HUES48 (cell line): ENCODE results near the gene FIBIN.
"Not testable (repeated sequence)": the region's sequence is repeated elsewhere in the genome, so short reads cannot be mapped to it uniquely, and the experiment has no call there.

ENCODE experiments used
- H3K27ac ChIP-seq: one replicate; pipeline ENCODE4 v1.7.0; 2013; ENCODE audit warnings: low read depth, low read length, inconsistent platforms
- H3K27me3 ChIP-seq: 2 replicates; pipeline ENCODE4 v1.6.1; 2013; ENCODE audit warnings: mild to moderate bottlenecking, low read length; ENCODE audit not compliant: control insufficient read depth, insufficient read depth
- H3K36me3 ChIP-seq: 2 replicates; pipeline ENCODE4 v1.6.1; 2013; ENCODE audit warnings: low read length; ENCODE audit not compliant: control insufficient read depth, insufficient read depth
- H3K4me1 ChIP-seq: 2 replicates; pipeline ENCODE4 v1.6.1; 2013; ENCODE audit warnings: mild to moderate bottlenecking, low read length; ENCODE audit not compliant: control insufficient read depth, insufficient read depth
- H3K4me3 ChIP-seq: 2 replicates; pipeline ENCODE4 v1.5.1; 2013; ENCODE audit warnings: mild to moderate bottlenecking, low read depth, low read length
- H3K9ac ChIP-seq: 2 replicates; pipeline ENCODE4 v1.6.1; 2013; ENCODE audit warnings: mild to moderate bottlenecking, low read depth, low read length, moderate library complexity
- H3K9me3 ChIP-seq: 2 replicates; pipeline ENCODE4 v1.6.1; 2013; ENCODE audit warnings: low read length; ENCODE audit not compliant: control insufficient read depth, insufficient read depth

The FIBIN gene

GRCh38 chr11:26983645-26984044 is 10.3 kb upstream of the FIBIN start:
- Histone ChIP-seq H3K9me3 (no peaks in the 10 kb centered on the region), H3K4me3 (no peak overlapping the region), H3K27me3 (no peaks in the 10 kb centered on the region), H3K4me1 (peaks cover 3% of the 10 kb centered on the region; the same call in 1 of the 2 replicates), H3K27ac (no peak overlapping the region), H3K9ac (no peak overlapping the region), H3K36me3 (no peaks in the 10 kb centered on the region)

GRCh38 chr11:26985470-26985869 is 8.4 kb upstream of the FIBIN start:
- Histone ChIP-seq H3K27me3 (no peaks in the 10 kb centered on the region), H3K4me3 (no peak overlapping the region), H3K4me1 (peaks cover 3% of the 10 kb centered on the region; the same call in 1 of the 2 replicates), H3K27ac (no peak overlapping the region), H3K36me3 (no peaks in the 10 kb centered on the region), H3K9me3 (no peaks in the 10 kb centered on the region), H3K9ac (no peak overlapping the region)

- Histone ChIP-seq H3K4me3 (no peak overlapping the region), H3K9me3 (no peaks in the 10 kb centered on the region), H3K27ac (no peak overlapping the region), H3K36me3 (no peaks in the 10 kb centered on the region), H3K27me3 (no peaks in the 10 kb centered on the region), H3K4me1 (peaks cover 3% of the 10 kb centered on the region; the same call in 1 of the 2 replicates), H3K9ac (no peak overlapping the region)
These were observed 8.0 kb upstream of the FIBIN start for GRCh38 chr11:26985943-26986342.

GRCh38 chr11:26987272-26987671 is 6.6 kb upstream of the FIBIN start:
- no peak overlapping the region for H3K27ac ChIP-seq
- no peaks in the 10 kb centered on the region for H3K36me3 ChIP-seq
- no peak overlapping the region for H3K9ac ChIP-seq
- H3K9me3 ChIP-seq, result no peaks in the 10 kb centered on the region
- peaks cover 3% of the 10 kb centered on the region; the same call in 1 of the 2 replicates for H3K4me1 ChIP-seq
- no peaks in the 10 kb centered on the region for H3K27me3 ChIP-seq
- H3K4me3 ChIP-seq, result no peak overlapping the region

- H3K36me3 ChIP-seq, result no peaks in the 10 kb centered on the region
- H3K27ac ChIP-seq, result no peak overlapping the region
- H3K9ac ChIP-seq, result no peak overlapping the region
- no peak overlapping the region for H3K4me3 ChIP-seq
- H3K9me3 ChIP-seq, result no peaks in the 10 kb centered on the region
- no peaks in the 10 kb centered on the region for H3K27me3 ChIP-seq
- peaks cover 3% of the 10 kb centered on the region; the same call in 1 of the 2 replicates for H3K4me1 ChIP-seq
These were observed 6.2 kb upstream of the FIBIN start for GRCh38 chr11:26987731-26988130.

- H3K27me3 ChIP-seq, result peaks cover 18% of the 10 kb centered on the region
These were observed 1.8 kb upstream of the FIBIN start for GRCh38 chr11:26992031-26992541.

GRCh38 chr11:26994631-26995095 is 751 bp downstream of the FIBIN start:
- Histone ChIP-seq H3K27me3 (peaks cover 18% of the 10 kb centered on the region), H3K9me3 (no peaks in the 10 kb centered on the region), H3K27ac (no peak overlapping the region), H3K4me3 (peak overlapping the region; percentile 69), H3K36me3 (no peaks in the 10 kb centered on the region), H3K9ac (no peak overlapping the region), H3K4me1 (peaks cover 5% of the 10 kb centered on the region; the same call in 1 of the 2 replicates)

More at GRCh38 chr11:26992031-26992541, 1.8 kb upstream of the FIBIN start:
- Histone ChIP-seq H3K36me3 (no peaks in the 10 kb centered on the region), H3K27ac (no peak overlapping the region), H3K9me3 (no peaks in the 10 kb centered on the region), H3K4me3 (no peak overlapping the region), H3K9ac (no peak overlapping the region), H3K4me1 (peaks cover 5% of the 10 kb centered on the region; the same call in 1 of the 2 replicates)

GRCh38 chr11:26995701-26996460 is 2.0 kb downstream of the FIBIN start:
- Histone ChIP-seq H3K9ac (no peak overlapping the region), H3K9me3 (no peaks in the 10 kb centered on the region)

GRCh38 chr11:26997378-26997777 is 3.5 kb downstream of the FIBIN start:
- H3K27ac ChIP-seq, result no peak overlapping the region
- no peak overlapping the region for H3K4me3 ChIP-seq
- H3K36me3 ChIP-seq, result no peaks in the 10 kb centered on the region
- peaks cover 18% of the 10 kb centered on the region for H3K27me3 ChIP-seq
- no peaks in the 10 kb centered on the region for H3K9me3 ChIP-seq
- H3K4me1 ChIP-seq, result peaks cover 5% of the 10 kb centered on the region; the same call in 1 of the 2 replicates
- H3K9ac ChIP-seq, result no peak overlapping the region

More at GRCh38 chr11:26995701-26996460, 2.0 kb downstream of the FIBIN start:
- Histone ChIP-seq H3K4me1 (peaks cover 5% of the 10 kb centered on the region; the same call in 1 of the 2 replicates), H3K36me3 (no peaks in the 10 kb centered on the region), H3K4me3 (no peak overlapping the region), H3K27me3 (peaks cover 18% of the 10 kb centered on the region), H3K27ac (no peak overlapping the region)

- H3K27ac ChIP-seq, H3K27me3 ChIP-seq, H3K9me3 ChIP-seq, H3K4me1 ChIP-seq, H3K4me3 ChIP-seq, H3K9ac ChIP-seq, H3K36me3 ChIP-seq: not testable (repeated sequence)
These were observed 7.3 kb downstream of the FIBIN start for GRCh38 chr11:27001136-27001730.

- Histone ChIP-seq H3K9ac (no peak overlapping the region), H3K27me3 (no peaks in the 10 kb centered on the region), H3K9me3 (no peaks in the 10 kb centered on the region), H3K36me3 (no peaks in the 10 kb centered on the region), H3K27ac (no peak overlapping the region), H3K4me1 (no peaks in the 10 kb centered on the region), H3K4me3 (no peak overlapping the region)
These were observed 8.5 kb downstream of the FIBIN start for GRCh38 chr11:27002431-27002830.
